K562 (cell line): ENCODE results near the gene EML3. TPM values are rescaled to one million over a fixed set of nuclear protein-coding genes. Genes with fewer than 3 reads are reported as not detected.

Experiments used
- CTBP1 ChIP-seq: fragments of 450-650 bp; IDR thresholded peaks from 2 replicates; pipeline ENCODE4 v1.6.1; 2016; ENCODE audit warnings: borderline replicate concordance
- ETV1 ChIP-seq: fragments of 450-650 bp; conservative IDR thresholded peaks from 2 replicates; pipeline ENCODE4 v1.6.1; 2016; ENCODE audit warnings: missing genetic modification characterization, control low read depth, low read depth, missing compliant biosample characterization
- HNRNPL ChIP-seq: fragments of 200-400 bp; formaldehyde crosslinking; IDR thresholded peaks from 2 replicates; pipeline ENCODE4 v1.6.1; 2017; ENCODE audit warnings: low read depth, mild to moderate bottlenecking, low read length
- NR2C2 ChIP-seq, 2 experiments: fragments of 200-800 bp in 1 of 2; sonication (Bioruptor generic) in 1 of 2; sonication (generic) in 1 of 2; formaldehyde crosslinking in 1 of 2; IDR thresholded peaks; 2 replicates each; pipeline versions ENCODE4 v1.6.1 to v1.8.0; 2016 to 2022; ENCODE audit warnings: mild to moderate bottlenecking in 1 of 2, missing compliant biosample characterization in 1 of 2, missing genetic modification characterization in 1 of 2, missing genetic modification reagents in 1 of 2
- RBM15 ChIP-seq: fragments of 200-400 bp; formaldehyde crosslinking; IDR thresholded peaks from 2 replicates; pipeline ENCODE4 v1.6.1; 2018; ENCODE audit warnings: mild to moderate bottlenecking, low read length, moderate library complexity; ENCODE audit not compliant: insufficient read depth
- polyA plus RNA-seq, 8 experiments: library from polyadenylated mRNA; depleted of rRNA in 4 of 8; stranded (reverse) in 5 of 8; unstranded in 3 of 8; fragments of >200 nt; fragmentation: Nextera tagmentation in 2 of 8; fragmentation: Illumina TruSeq in 1 of 8; extraction: Ambion mirVana in 2 of 8; extraction: Trizol in 1 of 8; gene quantifications; 2 replicates each; pipeline versions ENCODE4 v1.2.1 to v1.2.3, GENCODE V29; 2011 to 2014; ENCODE audit warnings: inconsistent platforms in 1 of 8, missing spikeins in 1 of 8
- total RNA-seq, 7 experiments: library from RNA; depleted of rRNA in 6 of 7; stranded (reverse); fragments of >200 nt in 6 of 7; fragmentation: Illumina TruSeq in 2 of 7; extraction: Trizol in 2 of 7; gene quantifications; 2 replicates each; pipeline versions ENCODE4 v1.2.1 to v1.2.3, GENCODE V29; 2011 to 2021; ENCODE audit warnings: low replicate concordance in 1 of 7
- TF ChIP-seq, protein P1 (sequence below): IDR thresholded peaks from 2 replicates; pipeline ENCODE4 v1.6.1; 2011; ENCODE audit warnings: borderline replicate concordance, low read depth, mild to moderate bottlenecking, moderate library complexity, low read length; ENCODE audit not compliant: insufficient read depth, poor library complexity, severe bottlenecking
- TF ChIP-seq, protein P2 (sequence below): sonication (generic); formaldehyde crosslinking; IDR thresholded peaks from 2 replicates; pipeline ENCODE4 v1.8.1; 2023; ENCODE audit warnings: mild to moderate bottlenecking, missing genetic modification reagents
- TF ChIP-seq, protein P3 (sequence below): sonication (generic); formaldehyde crosslinking; IDR thresholded peaks from 2 replicates; pipeline ENCODE4 v1.8.0; 2022; ENCODE audit warnings: mild to moderate bottlenecking, missing genetic modification reagents
- TF ChIP-seq, protein P4 (sequence below): fragments of 250-450 bp; sonication (Bioruptor Pico); IDR thresholded peaks from 2 replicates; pipeline ENCODE4 v1.8.0; 2022; ENCODE audit warnings: inconsistent platforms, mild to moderate bottlenecking, moderate library complexity, borderline replicate concordance
- TF ChIP-seq, protein P5 (sequence below): fragments of 450-650 bp; IDR thresholded peaks from 2 replicates; pipeline ENCODE4 v1.6.1; 2016; ENCODE audit warnings: borderline replicate concordance

The EML3 gene
- total and polyA plus RNA-seq, 9 of the 15 experiments (the other 6 are each of a cell fraction or from before 2014, with no cell fraction given), result 0.32 to 90.5 (median 26.4) TPM

DNA sequence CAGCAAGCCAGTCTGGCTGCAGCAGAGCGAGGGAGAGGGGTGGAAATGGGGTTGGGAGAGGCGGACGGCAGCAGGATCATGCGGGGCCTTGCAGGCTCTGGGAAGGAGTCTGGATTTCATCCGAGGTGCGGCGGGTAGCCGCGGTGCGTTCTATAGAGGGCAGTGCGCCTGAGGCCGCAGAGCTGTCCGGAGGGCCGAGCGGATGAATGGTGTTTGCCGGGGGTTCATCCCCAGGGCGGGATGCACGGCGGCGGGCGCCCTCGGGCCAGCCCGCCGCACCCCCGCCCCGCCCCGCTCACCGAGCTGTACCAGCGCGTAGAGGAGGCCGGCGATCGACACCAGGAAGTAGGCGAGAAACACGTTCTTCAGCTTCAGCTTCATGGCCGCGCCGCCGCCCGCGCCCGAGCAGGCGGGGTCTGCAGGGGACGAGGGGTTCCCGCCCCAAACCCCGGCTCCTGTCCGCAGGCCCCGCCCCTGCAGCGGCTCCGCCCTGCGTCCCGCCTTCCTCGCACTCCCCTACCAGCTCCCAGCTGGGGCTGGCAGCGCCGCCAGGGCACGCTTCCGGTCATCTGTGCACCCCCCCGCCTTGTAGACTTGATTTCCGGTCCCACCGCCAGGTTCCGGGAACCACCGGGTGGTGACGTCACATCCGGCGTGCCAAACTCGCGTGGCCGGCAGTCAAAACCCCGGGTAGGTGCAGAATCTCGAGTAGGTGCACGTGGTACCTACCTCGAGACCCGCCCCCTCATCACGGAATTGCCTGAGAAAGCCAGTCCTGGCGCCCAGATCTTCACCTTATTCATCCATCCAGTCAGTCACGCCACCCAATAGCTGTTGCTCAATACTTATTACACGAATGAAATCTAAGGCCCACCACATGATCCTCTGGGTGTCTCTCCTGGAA, 9.2 kb upstream of the EML3 start, which contains the start of gene B3GAT3 (continued):
- TF ChIP-seq, protein P1, sequence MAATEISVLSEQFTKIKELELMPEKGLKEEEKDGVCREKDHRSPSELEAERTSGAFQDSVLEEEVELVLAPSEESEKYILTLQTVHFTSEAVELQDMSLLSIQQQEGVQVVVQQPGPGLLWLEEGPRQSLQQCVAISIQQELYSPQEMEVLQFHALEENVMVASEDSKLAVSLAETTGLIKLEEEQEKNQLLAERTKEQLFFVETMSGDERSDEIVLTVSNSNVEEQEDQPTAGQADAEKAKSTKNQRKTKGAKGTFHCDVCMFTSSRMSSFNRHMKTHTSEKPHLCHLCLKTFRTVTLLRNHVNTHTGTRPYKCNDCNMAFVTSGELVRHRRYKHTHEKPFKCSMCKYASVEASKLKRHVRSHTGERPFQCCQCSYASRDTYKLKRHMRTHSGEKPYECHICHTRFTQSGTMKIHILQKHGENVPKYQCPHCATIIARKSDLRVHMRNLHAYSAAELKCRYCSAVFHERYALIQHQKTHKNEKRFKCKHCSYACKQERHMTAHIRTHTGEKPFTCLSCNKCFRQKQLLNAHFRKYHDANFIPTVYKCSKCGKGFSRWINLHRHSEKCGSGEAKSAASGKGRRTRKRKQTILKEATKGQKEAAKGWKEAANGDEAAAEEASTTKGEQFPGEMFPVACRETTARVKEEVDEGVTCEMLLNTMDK, result peak; percentile 67
- no peak for TF ChIP-seq RBM15
- TF ChIP-seq, protein P2, sequence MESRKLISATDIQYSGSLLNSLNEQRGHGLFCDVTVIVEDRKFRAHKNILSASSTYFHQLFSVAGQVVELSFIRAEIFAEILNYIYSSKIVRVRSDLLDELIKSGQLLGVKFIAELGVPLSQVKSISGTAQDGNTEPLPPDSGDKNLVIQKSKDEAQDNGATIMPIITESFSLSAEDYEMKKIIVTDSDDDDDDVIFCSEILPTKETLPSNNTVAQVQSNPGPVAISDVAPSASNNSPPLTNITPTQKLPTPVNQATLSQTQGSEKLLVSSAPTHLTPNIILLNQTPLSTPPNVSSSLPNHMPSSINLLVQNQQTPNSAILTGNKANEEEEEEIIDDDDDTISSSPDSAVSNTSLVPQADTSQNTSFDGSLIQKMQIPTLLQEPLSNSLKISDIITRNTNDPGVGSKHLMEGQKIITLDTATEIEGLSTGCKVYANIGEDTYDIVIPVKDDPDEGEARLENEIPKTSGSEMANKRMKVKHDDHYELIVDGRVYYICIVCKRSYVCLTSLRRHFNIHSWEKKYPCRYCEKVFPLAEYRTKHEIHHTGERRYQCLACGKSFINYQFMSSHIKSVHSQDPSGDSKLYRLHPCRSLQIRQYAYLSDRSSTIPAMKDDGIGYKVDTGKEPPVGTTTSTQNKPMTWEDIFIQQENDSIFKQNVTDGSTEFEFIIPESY (CRISPR knock-in tag), result peak; percentile 10; the same call in 1 of the 2 replicates
- TF ChIP-seq, protein P3, sequence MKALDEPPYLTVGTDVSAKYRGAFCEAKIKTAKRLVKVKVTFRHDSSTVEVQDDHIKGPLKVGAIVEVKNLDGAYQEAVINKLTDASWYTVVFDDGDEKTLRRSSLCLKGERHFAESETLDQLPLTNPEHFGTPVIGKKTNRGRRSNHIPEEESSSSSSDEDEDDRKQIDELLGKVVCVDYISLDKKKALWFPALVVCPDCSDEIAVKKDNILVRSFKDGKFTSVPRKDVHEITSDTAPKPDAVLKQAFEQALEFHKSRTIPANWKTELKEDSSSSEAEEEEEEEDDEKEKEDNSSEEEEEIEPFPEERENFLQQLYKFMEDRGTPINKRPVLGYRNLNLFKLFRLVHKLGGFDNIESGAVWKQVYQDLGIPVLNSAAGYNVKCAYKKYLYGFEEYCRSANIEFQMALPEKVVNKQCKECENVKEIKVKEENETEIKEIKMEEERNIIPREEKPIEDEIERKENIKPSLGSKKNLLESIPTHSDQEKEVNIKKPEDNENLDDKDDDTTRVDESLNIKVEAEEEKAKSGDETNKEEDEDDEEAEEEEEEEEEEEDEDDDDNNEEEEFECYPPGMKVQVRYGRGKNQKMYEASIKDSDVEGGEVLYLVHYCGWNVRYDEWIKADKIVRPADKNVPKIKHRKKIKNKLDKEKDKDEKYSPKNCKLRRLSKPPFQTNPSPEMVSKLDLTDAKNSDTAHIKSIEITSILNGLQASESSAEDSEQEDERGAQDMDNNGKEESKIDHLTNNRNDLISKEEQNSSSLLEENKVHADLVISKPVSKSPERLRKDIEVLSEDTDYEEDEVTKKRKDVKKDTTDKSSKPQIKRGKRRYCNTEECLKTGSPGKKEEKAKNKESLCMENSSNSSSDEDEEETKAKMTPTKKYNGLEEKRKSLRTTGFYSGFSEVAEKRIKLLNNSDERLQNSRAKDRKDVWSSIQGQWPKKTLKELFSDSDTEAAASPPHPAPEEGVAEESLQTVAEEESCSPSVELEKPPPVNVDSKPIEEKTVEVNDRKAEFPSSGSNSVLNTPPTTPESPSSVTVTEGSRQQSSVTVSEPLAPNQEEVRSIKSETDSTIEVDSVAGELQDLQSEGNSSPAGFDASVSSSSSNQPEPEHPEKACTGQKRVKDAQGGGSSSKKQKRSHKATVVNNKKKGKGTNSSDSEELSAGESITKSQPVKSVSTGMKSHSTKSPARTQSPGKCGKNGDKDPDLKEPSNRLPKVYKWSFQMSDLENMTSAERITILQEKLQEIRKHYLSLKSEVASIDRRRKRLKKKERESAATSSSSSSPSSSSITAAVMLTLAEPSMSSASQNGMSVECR, result peak; percentile 98
- TF ChIP-seq NR2C2 (CRISPR knock-in tag; IDR thresholded peaks at IDR 0.05), result no peak
- peak; percentile 82 for TF ChIP-seq NR2C2 (tag; IDR thresholded peaks at IDR 0.05)
- TF ChIP-seq, protein P4, sequence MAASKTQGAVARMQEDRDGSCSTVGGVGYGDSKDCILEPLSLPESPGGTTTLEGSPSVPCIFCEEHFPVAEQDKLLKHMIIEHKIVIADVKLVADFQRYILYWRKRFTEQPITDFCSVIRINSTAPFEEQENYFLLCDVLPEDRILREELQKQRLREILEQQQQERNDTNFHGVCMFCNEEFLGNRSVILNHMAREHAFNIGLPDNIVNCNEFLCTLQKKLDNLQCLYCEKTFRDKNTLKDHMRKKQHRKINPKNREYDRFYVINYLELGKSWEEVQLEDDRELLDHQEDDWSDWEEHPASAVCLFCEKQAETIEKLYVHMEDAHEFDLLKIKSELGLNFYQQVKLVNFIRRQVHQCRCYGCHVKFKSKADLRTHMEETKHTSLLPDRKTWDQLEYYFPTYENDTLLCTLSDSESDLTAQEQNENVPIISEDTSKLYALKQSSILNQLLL (CRISPR knock-in tag), result no peak
- peak; percentile 99 for TF ChIP-seq ETV1 (tag)
- peak; percentile 90 for TF ChIP-seq CTBP1
- peak; percentile 96 for TF ChIP-seq HNRNPL
- TF ChIP-seq, protein P5, sequence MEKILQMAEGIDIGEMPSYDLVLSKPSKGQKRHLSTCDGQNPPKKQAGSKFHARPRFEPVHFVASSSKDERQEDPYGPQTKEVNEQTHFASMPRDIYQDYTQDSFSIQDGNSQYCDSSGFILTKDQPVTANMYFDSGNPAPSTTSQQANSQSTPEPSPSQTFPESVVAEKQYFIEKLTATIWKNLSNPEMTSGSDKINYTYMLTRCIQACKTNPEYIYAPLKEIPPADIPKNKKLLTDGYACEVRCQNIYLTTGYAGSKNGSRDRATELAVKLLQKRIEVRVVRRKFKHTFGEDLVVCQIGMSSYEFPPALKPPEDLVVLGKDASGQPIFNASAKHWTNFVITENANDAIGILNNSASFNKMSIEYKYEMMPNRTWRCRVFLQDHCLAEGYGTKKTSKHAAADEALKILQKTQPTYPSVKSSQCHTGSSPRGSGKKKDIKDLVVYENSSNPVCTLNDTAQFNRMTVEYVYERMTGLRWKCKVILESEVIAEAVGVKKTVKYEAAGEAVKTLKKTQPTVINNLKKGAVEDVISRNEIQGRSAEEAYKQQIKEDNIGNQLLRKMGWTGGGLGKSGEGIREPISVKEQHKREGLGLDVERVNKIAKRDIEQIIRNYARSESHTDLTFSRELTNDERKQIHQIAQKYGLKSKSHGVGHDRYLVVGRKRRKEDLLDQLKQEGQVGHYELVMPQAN, result peak; percentile 98
